Sciatic nerve (tissue), 1 donor: ENCODE data around the gene PAWR. TPM values are rescaled to one million over a fixed set of nuclear protein-coding genes. Genes with fewer than 3 reads are reported as not detected.

Experiments
- total RNA-seq: library from RNA; stranded (reverse); fragmentation: NEBNext Ultra II Directional; extraction: Animal tissue kit (Norgen Biotek cat#: 25700); gene quantifications from one replicate; pipeline ENCODE4 v1.2.1, GENCODE V29; 2021
- donor health status: DM: no; HTN: no; CAD: no.

PAWR gene
- total RNA-seq, 1 donor from 2014 or later, result 117 TPM

Other genes with a start within 250 kb of the PAWR start
- gene PPP1R12A, start 244.1 kb upstream of the PAWR start, total RNA-seq, result 143 TPM